ENCODE data around the gene AIFM2.

AIFM2 gene

GRCh38 chr10:70097459-70097858, 35.2 kb downstream of the AIFM2 start:
- Histone ChIP-seq H3K36me3 (ENCODE audit: control insufficient read depth in 2 of 2, insufficient read depth in 1 of 2, low read length in 2 of 2) (peaks cover 6 to 82% of the 10 kb centered on the region in 2 experiments), H3K4me3 (ENCODE audit: low read depth, low read length) (no peak overlapping the region), H3K4me1 (ENCODE audit: control insufficient read depth, insufficient read depth, low read length) (no peaks in the 10 kb centered on the region), H3K27ac (ENCODE audit: extremely low read depth, low read depth, low read length) (no peak overlapping the region), H3K9me3 (ENCODE audit: control insufficient read depth, insufficient read depth, low read depth, low read length) (no peaks in the 10 kb centered on the region)
- TF ChIP-seq ZSCAN16 (tag by site-specific recombination; IDR thresholded peaks at IDR 0.05): no peak
- TF ChIP-seq ZNF146 (tag by site-specific recombination; IDR thresholded peaks at IDR 0.05): no peak
- no peak for TF ChIP-seq ZNF610 (tag by site-specific recombination; IDR thresholded peaks at IDR 0.05; ENCODE audit: borderline replicate concordance)
- TF ChIP-seq ZBTB8A (tag by site-specific recombination; IDR thresholded peaks at IDR 0.05): no peak
- TF ChIP-seq, protein P1, sequence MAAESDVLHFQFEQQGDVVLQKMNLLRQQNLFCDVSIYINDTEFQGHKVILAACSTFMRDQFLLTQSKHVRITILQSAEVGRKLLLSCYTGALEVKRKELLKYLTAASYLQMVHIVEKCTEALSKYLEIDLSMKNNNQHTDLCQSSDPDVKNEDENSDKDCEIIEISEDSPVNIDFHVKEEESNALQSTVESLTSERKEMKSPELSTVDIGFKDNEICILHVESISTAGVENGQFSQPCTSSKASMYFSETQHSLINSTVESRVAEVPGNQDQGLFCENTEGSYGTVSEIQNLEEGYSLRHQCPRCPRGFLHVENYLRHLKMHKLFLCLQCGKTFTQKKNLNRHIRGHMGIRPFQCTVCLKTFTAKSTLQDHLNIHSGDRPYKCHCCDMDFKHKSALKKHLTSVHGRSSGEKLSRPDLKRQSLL (tag by site-specific recombination; IDR thresholded peaks at IDR 0.05): no peak
- no peak for TF ChIP-seq ZNF501 (tag by site-specific recombination; IDR thresholded peaks at IDR 0.05)
- TF ChIP-seq ZNF548 (tag by site-specific recombination; IDR thresholded peaks at IDR 0.05): no peak
- TF ChIP-seq ZNF561 (tag by site-specific recombination; IDR thresholded peaks at IDR 0.05; ENCODE audit: borderline replicate concordance): no peak
- TF ChIP-seq ZNF621 (tag by site-specific recombination; IDR thresholded peaks at IDR 0.05): no peak
- TF ChIP-seq ZNF768 (tag by site-specific recombination; IDR thresholded peaks at IDR 0.05): no peak
- TF ChIP-seq ZNF391 (tag by site-specific recombination; IDR thresholded peaks at IDR 0.05; ENCODE audit: borderline replicate concordance, low read depth): no peak
- no peak for TF ChIP-seq ZNF157 (tag by site-specific recombination; IDR thresholded peaks at IDR 0.05)
- ChIA-PET CTCF (no interaction called here), POLR2A (interaction anchor here (0.5 kb wide), 1 partner anchor 9 kb away, joined by 3 read pairs; no protein-coding TSS in a partner anchor)

DNA sequence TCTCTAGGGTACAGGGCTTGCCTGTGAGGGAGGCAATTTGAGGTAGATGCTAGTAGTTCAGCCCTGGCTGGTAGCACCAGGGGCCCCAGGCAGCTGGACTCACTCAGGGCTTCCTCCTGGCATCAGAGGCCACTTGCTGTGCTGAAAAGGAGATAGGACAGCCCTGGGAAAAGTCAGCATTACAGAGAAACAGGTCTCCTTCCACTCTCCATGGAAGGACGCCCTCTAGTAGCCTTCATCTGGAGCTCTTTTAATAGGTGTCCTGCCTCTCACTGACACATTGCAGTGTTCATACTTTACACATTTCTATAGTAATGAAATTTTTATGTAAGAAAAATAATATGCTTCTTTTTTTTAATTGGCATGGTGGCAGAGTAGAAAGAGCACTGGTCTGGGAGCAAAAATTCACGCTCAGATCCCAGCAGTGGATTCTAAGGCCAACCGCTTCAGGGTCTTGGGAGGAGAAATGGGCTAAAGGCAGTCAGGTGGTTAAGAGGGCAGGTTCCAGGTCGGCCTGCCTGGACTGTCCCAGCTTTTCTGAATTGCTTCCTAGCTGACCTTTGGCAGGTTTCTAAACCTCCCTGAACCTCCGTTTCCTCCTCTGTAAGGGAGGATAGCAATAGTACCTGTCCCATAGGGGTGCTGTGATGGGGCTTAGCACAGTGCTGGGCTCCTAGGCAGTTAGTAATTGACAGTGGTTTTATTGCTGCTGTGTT, 35.8 kb downstream of the AIFM2 start:
- Histone ChIP-seq H3K27ac (ENCODE audit: extremely low read depth, low read depth, low read length) (no peak overlapping the region), H3K36me3 (ENCODE audit: control insufficient read depth in 2 of 2, insufficient read depth in 1 of 2, low read length in 2 of 2) (peaks cover 6 to 85% of the 10 kb centered on the region in 2 experiments), H3K4me1 (ENCODE audit: control insufficient read depth, insufficient read depth, low read length) (no peaks in the 10 kb centered on the region), H3K9me3 (ENCODE audit: control insufficient read depth, insufficient read depth, low read depth, low read length) (no peaks in the 10 kb centered on the region), H3K4me3 (ENCODE audit: low read depth, low read length) (no peak overlapping the region)
- TF ChIP-seq ZNF274 (IDR thresholded peaks at IDR 0.05; ENCODE audit: low read length) (no peak), ZNF274 (tag by site-specific recombination; IDR thresholded peaks at IDR 0.05; ENCODE audit: borderline replicate concordance) (no peak), WT1 (tag by site-specific recombination; IDR thresholded peaks at IDR 0.05) (no peak), ZIC2 (tag by site-specific recombination; IDR thresholded peaks at IDR 0.05) (peak; percentile 40; the same call in 1 of the 2 replicates)
- POLR2A ChIA-PET: no interaction called here
- CTCF ChIA-PET: interaction anchor here (1.2 to 2.7 kb wide), 2 partner anchors 19 to 50 kb away, joined by 3 to 17 read pairs; partner anchors contain the start of gene TYSND1

- H3K27ac ChIP-seq (ENCODE audit: extremely low read depth, low read depth, low read length): no peak overlapping the region
- H3K4me1 ChIP-seq (ENCODE audit: control insufficient read depth, insufficient read depth, low read length): no peaks in the 10 kb centered on the region
- H3K36me3 ChIP-seq (ENCODE audit: control insufficient read depth in 2 of 2, insufficient read depth in 1 of 2, low read length in 2 of 2): peaks cover 6 to 81% of the 10 kb centered on the region in 2 experiments
- H3K4me3 ChIP-seq (ENCODE audit: low read depth, low read length): no peak overlapping the region
- CTCF ChIA-PET: interaction anchor here (1.1 to 2.7 kb wide), 3 partner anchors 17 to 50 kb away, joined by 3 to 17 read pairs (median 3); partner anchors contain the start of gene TYSND1
- POLR2A ChIA-PET: no interaction called here
- H3K9me3 ChIP-seq (ENCODE audit: control insufficient read depth, insufficient read depth, low read depth, low read length): no peaks in the 10 kb centered on the region
- TF ChIP-seq ZNF292 (tag by site-specific recombination; IDR thresholded peaks at IDR 0.05; ENCODE audit: borderline replicate concordance, low read depth): no peak
- TF ChIP-seq ZNF639 (tag by site-specific recombination; IDR thresholded peaks at IDR 0.05): no peak
- no peak for TF ChIP-seq SALL2 (tag by site-specific recombination; IDR thresholded peaks at IDR 0.05; ENCODE audit: borderline replicate concordance)
- TF ChIP-seq ELK4 (IDR thresholded peaks at IDR 0.05; ENCODE audit: borderline replicate concordance, low read depth, low read length): no peak
- TF ChIP-seq ZSCAN16 (tag by site-specific recombination; IDR thresholded peaks at IDR 0.05): no peak
- TF ChIP-seq ZNF16 (tag by site-specific recombination; IDR thresholded peaks at IDR 0.05; ENCODE audit: low read depth): no peak
- no peak for TF ChIP-seq ZFHX2 (tag by site-specific recombination; conservative IDR thresholded peaks at IDR 0.05)
- TF ChIP-seq, protein P2, sequence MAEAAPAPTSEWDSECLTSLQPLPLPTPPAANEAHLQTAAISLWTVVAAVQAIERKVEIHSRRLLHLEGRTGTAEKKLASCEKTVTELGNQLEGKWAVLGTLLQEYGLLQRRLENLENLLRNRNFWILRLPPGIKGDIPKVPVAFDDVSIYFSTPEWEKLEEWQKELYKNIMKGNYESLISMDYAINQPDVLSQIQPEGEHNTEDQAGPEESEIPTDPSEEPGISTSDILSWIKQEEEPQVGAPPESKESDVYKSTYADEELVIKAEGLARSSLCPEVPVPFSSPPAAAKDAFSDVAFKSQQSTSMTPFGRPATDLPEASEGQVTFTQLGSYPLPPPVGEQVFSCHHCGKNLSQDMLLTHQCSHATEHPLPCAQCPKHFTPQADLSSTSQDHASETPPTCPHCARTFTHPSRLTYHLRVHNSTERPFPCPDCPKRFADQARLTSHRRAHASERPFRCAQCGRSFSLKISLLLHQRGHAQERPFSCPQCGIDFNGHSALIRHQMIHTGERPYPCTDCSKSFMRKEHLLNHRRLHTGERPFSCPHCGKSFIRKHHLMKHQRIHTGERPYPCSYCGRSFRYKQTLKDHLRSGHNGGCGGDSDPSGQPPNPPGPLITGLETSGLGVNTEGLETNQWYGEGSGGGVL (tag by site-specific recombination; IDR thresholded peaks at IDR 0.05): no peak
- TF ChIP-seq ZXDB (tag by site-specific recombination; IDR thresholded peaks at IDR 0.05): no peak
- TF ChIP-seq ZNF549 (tag by site-specific recombination; IDR thresholded peaks at IDR 0.05): no peak
- no peak for TF ChIP-seq ZNF830 (tag by site-specific recombination; IDR thresholded peaks at IDR 0.05; ENCODE audit: low read depth)
Measured at GRCh38 chr10:70096016-70096704, 36.5 kb downstream of the AIFM2 start.
